NCI-H146 (cell line): ENCODE measurements around the gene ABL1.
A peak's percentile ranks its signal among the peaks of the same experiment; 100 is the strongest.

Experiments
- DNase-seq: peaks from one replicate; lab custom pipeline; 2025; lab: John Stamatoyannopoulos, UW

Gene ABL1

GRCh38 chr9:130918101-130918825 is 83.2 kb downstream of the ABL1 start:
- DNase-seq: no peak

GRCh38 chr9:130918826-130919558 is 83.9 kb downstream of the ABL1 start:
- no peak for DNase-seq

GRCh38 chr9:130919559-130920145 is 84.6 kb downstream of the ABL1 start:
- DNase-seq: no peak

GRCh38 chr9:130920233-130920632 is 85.2 kb downstream of the ABL1 start:
- DNase-seq: no peak

- DNase-seq: no peak
Observed at GRCh38 chr9:130920762-130921299, 85.8 kb downstream of the ABL1 start.

GRCh38 chr9:130921300-130921988 is 86.4 kb downstream of the ABL1 start:
- DNase-seq: no peak

- no peak for DNase-seq
Observed at GRCh38 chr9:130921989-130922892, 87.2 kb downstream of the ABL1 start.

- DNase-seq: no peak
Observed at GRCh38 chr9:130922893-130923610, 88.0 kb downstream of the ABL1 start.

- no peak for DNase-seq
Observed at GRCh38 chr9:130923611-130924447, 88.8 kb downstream of the ABL1 start.

GRCh38 chr9:130924448-130924788 is 89.4 kb downstream of the ABL1 start:
- no peak for DNase-seq

- DNase-seq: no peak
Observed at GRCh38 chr9:130925050-130925678, 90.1 kb downstream of the ABL1 start.

- DNase-seq: no peak
Observed at GRCh38 chr9:130927338-130927737, 92.3 kb downstream of the ABL1 start.

- peak; percentile 24 for DNase-seq
Observed at GRCh38 chr9:130927995-130928900, 93.2 kb downstream of the ABL1 start.

GRCh38 chr9:130929571-130930038 is 94.6 kb downstream of the ABL1 start:
- DNase-seq: no peak

- no peak for DNase-seq
Observed at GRCh38 chr9:130930132-130930803, 95.2 kb downstream of the ABL1 start.

GRCh38 chr9:130930804-130931349 is 95.8 kb downstream of the ABL1 start:
- DNase-seq: no peak
